ENCODE data around the gene MUCL3. TPM values are rescaled to one million over a fixed set of nuclear protein-coding genes. Genes with fewer than 3 reads are reported as not detected.
"Not testable (repeated sequence)": the region's sequence is repeated elsewhere in the genome, so short reads cannot be mapped to it uniquely, and the experiment has no call there.

The MUCL3 gene
- total RNA-seq, 4 donors from 2014 or later: not detected

GRCh38 chr6:30902709-30903108, 38.1 kb upstream of the MUCL3 start:
- intact Hi-C loops (cut with DNase I): no loop called here
- Histone ChIP-seq H3K4me3 (no peak overlapping the region), H3K27me3 (no peaks in the 10 kb centered on the region), H3K36me3 (peaks cover 17 to 23% (median 22%) of the 10 kb centered on the region in 4 donors), H3K4me1 (peaks cover 0 to 6% (median 5%) of the 10 kb centered on the region in 4 donors), H3K27ac (replicated peaks in 1 of 4) (no peak overlapping the region), H3K9me3 (no peaks in the 10 kb centered on the region)
- WGBS: 52% methylated on average over 5 of the region's 5 CpGs
- no peak for DNase-seq (ENCODE audit: extremely low spot score)
- no peak for TF ChIP-seq POLR2AphosphoS5 (IDR thresholded peaks at IDR 0.05)
- TF ChIP-seq CTCF (IDR thresholded peaks at IDR 0.05): no peak

- no peak for DNase-seq (ENCODE audit: extremely low spot score)
- H3K4me3 ChIP-seq: no peak overlapping the region
- no peaks in the 10 kb centered on the region for H3K27me3 ChIP-seq
- peaks cover 0 to 6% (median 5%) of the 10 kb centered on the region in 4 donors for H3K4me1 ChIP-seq
- intact Hi-C loops (cut with DNase I): no loop called here
- H3K36me3 ChIP-seq: peaks cover 12 to 18% (median 16%) of the 10 kb centered on the region in 4 donors
- no peak overlapping the region for H3K27ac ChIP-seq (replicated peaks in 1 of 4)
- no peaks in the 10 kb centered on the region for H3K9me3 ChIP-seq
- WGBS: 93% methylated on average over 4 of the region's 4 CpGs
- no peak for TF ChIP-seq POLR2A (IDR thresholded peaks at IDR 0.05; ENCODE audit: low read depth)
- no peak for TF ChIP-seq EP300 (IDR thresholded peaks at IDR 0.05)
- TF ChIP-seq POLR2AphosphoS5 (IDR thresholded peaks at IDR 0.05): no peak
- TF ChIP-seq CTCF (IDR thresholded peaks at IDR 0.05): no peak
These were observed 37.5 kb upstream of the MUCL3 start for GRCh38 chr6:30903236-30903635.

GRCh38 chr6:30907290-30907757, 33.4 kb upstream of the MUCL3 start:
- H3K27me3 ChIP-seq; intact Hi-C loops (cut with DNase I); DNase-seq (ENCODE audit: extremely low spot score); H3K9me3 ChIP-seq: not testable (repeated sequence)
- peaks cover 9 to 31% (median 26%) of the 10 kb centered on the region in 4 donors for H3K36me3 ChIP-seq
- H3K4me3 ChIP-seq: peak overlapping the region; percentile 65 to 82 (median 76)
- WGBS: 49% methylated on average over 16 of the region's 16 CpGs
- H3K4me1 ChIP-seq: peaks cover 7 to 18% (median 16%) of the 10 kb centered on the region in 4 donors
- peak overlapping the region; percentile 7 to 60 (median 34) for H3K27ac ChIP-seq (replicated peaks in 1 of 4)

GRCh38 chr6:30907758-30908591, 32.8 kb upstream of the MUCL3 start, which contains the start of gene GTF2H4:
GTF2H4 (plus strand) TSS chr6:30908207.
- Histone ChIP-seq H3K27ac (replicated peaks in 1 of 4) (peak within 1 kb of the TSS; percentile 60 to 70 (median 64)), H3K27me3 (no peaks in the 10 kb centered on the region), H3K4me1 (peaks cover 7 to 19% (median 16%) of the 10 kb centered on the region in 4 donors), H3K4me3 (peak within 1 kb of the TSS; percentile 65 to 82 (median 76)), H3K9me3 (no peaks in the 10 kb centered on the region), H3K36me3 (peaks cover 9 to 36% (median 32%) of the 10 kb centered on the region in 4 donors)
- WGBS: under 1% methylated on average over 43 of the region's 49 CpGs
- intact Hi-C loops (cut with DNase I): no loop called here
- DNase-seq (ENCODE audit: extremely low spot score): peak; percentile 99
- peak in 1 of 2 donors; percentile 84 for TF ChIP-seq POLR2AphosphoS5 (IDR thresholded peaks at IDR 0.05)
- TF ChIP-seq EP300 (IDR thresholded peaks at IDR 0.05): peak; percentile 3
- no peak for TF ChIP-seq POLR2A (IDR thresholded peaks at IDR 0.05; ENCODE audit: low read depth)
- peak in 1 of 3 experiments; percentile 46 for TF ChIP-seq CTCF (IDR thresholded peaks at IDR 0.05)

GRCh38 chr6:30908700-30909099, 32.1 kb upstream of the MUCL3 start:
- no peaks in the 10 kb centered on the region for H3K27me3 ChIP-seq
- H3K4me3 ChIP-seq: peak overlapping the region; percentile 65 to 82 (median 76)
- H3K36me3 ChIP-seq: peaks cover 9 to 36% (median 34%) of the 10 kb centered on the region in 4 donors
- no peaks in the 10 kb centered on the region for H3K9me3 ChIP-seq
- H3K27ac ChIP-seq (replicated peaks in 1 of 4): peak overlapping the region in 2 of 4 donors; percentile 62 to 67
- no peak for DNase-seq (ENCODE audit: extremely low spot score)
- WGBS: 21% methylated on average over 2 of the region's 2 CpGs
- peaks cover 12 to 27% (median 23%) of the 10 kb centered on the region in 4 donors for H3K4me1 ChIP-seq
- intact Hi-C loops (cut with DNase I): no loop called here
- TF ChIP-seq CTCF (IDR thresholded peaks at IDR 0.05): no peak

GRCh38 chr6:30910473-30910872, 30.3 kb upstream of the MUCL3 start:
- not testable (repeated sequence) for H3K4me3 ChIP-seq; H3K27ac ChIP-seq (replicated peaks in 1 of 4); H3K27me3 ChIP-seq; H3K9me3 ChIP-seq; DNase-seq (ENCODE audit: extremely low spot score)
- intact Hi-C loops (cut with DNase I): loop anchor here (5.0 kb wide), 1 partner anchor 177 kb away; no protein-coding TSS in a partner anchor
- H3K36me3 ChIP-seq: peaks cover 9 to 36% (median 34%) of the 10 kb centered on the region in 4 donors
- WGBS: 89% methylated on average over 12 of the region's 12 CpGs
- peaks cover 23 to 41% (median 36%) of the 10 kb centered on the region in 4 donors for H3K4me1 ChIP-seq
